Measurements from ENCODE around the gene OBSCN. TPM values are rescaled to one million over a fixed set of nuclear protein-coding genes. Genes with fewer than 3 reads are reported as not detected.

The OBSCN gene
- total and polyA plus RNA-seq, 2 of the 13 experiments (the other 11 are each of a cell fraction or from before 2014, with no cell fraction given): 0.20 TPM

DNA sequence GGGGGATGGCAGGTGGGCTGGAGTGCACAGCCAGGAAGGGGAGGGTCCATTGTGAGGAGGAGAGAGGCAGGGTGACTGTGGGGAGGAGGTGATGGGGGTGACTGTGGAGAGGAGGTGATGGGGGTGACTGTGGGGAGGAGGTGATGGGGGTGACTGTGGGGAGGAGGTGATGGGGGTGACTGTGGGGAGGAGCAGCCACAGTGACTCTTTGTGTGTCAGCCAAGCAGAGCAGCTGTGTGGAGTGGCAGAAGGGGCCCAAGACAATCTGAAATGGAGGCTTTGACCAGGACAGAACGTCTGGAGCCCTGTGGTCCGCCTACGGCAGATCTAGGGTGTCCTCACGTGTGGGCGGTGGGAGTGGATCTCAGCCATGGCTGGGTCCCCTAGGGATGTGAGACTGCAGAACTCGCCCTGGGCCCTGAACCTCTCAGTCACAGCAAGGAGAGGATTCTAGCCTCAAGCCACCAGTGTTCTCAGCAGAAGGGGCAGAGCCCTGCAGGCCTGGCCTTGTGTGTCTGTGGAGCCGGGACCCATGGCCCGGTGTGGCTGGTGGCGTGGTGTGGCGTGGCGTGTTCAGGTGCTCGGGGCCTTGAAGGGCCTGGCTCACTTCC, 81.5 kb downstream of the OBSCN start:
- H3K4me1 ChIP-seq (ENCODE audit: insufficient read depth, low read length): no peaks in the 10 kb centered on the region
- no peak for ATAC-seq
- H3K9me3 ChIP-seq (ENCODE audit: low read length): no peaks in the 10 kb centered on the region
- ChIA-PET CTCF (ENCODE audit: low intra/inter-chr PET ratio, low total read pairs) (no interaction called here), POLR2A (no interaction called here)
- H4K20me1 ChIP-seq (ENCODE audit: insufficient read depth, low read length): no peaks in the 10 kb centered on the region
- no peak for DNase-seq (ENCODE audit: low spot score)
- TF ChIP-seq ZSCAN20 (CRISPR knock-in tag; IDR thresholded peaks at IDR 0.05; ENCODE audit: borderline replicate concordance) (no peak), NKX3-1 (CRISPR knock-in tag; IDR thresholded peaks at IDR 0.05) (no peak), ZNF781 (CRISPR knock-in tag; IDR thresholded peaks at IDR 0.05; ENCODE audit: borderline replicate concordance, not compliant biosample characterization) (no peak), DR1 (CRISPR knock-in tag; IDR thresholded peaks at IDR 0.05) (no peak), ZNF253 (CRISPR knock-in tag; IDR thresholded peaks at IDR 0.05; ENCODE audit: borderline replicate concordance) (no peak), ZNF12 (CRISPR knock-in tag; IDR thresholded peaks at IDR 0.05) (no peak), BORCS8-MEF2B (CRISPR knock-in tag; IDR thresholded peaks at IDR 0.05) (no peak)
- TF ChIP-seq, protein P1, sequence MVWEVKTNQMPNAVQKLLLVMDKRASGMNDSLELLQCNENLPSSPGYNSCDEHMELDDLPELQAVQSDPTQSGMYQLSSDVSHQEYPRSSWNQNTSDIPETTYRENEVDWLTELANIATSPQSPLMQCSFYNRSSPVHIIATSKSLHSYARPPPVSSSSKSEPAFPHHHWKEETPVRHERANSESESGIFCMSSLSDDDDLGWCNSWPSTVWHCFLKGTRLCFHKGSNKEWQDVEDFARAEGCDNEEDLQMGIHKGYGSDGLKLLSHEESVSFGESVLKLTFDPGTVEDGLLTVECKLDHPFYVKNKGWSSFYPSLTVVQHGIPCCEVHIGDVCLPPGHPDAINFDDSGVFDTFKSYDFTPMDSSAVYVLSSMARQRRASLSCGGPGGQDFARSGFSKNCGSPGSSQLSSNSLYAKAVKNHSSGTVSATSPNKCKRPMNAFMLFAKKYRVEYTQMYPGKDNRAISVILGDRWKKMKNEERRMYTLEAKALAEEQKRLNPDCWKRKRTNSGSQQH (CRISPR knock-in tag; IDR thresholded peaks at IDR 0.05; ENCODE audit: low read depth): no peak
- TF ChIP-seq, protein P2, sequence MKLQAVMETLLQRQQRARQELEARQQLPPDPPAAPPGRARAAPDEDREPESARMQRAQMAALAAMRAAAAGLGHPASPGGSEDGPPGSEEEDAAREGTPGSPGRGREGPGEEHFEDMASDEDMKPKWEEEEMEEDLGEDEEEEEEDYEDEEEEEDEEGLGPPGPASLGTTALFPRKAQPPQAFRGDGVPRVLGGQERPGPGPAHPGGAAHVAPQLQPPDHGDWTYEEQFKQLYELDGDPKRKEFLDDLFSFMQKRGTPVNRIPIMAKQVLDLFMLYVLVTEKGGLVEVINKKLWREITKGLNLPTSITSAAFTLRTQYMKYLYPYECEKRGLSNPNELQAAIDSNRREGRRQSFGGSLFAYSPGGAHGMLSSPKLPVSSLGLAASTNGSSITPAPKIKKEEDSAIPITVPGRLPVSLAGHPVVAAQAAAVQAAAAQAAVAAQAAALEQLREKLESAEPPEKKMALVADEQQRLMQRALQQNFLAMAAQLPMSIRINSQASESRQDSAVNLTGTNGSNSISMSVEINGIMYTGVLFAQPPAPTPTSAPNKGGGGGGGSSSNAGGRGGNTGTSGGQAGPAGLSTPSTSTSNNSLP (IDR thresholded peaks at IDR 0.05; ENCODE audit: low read depth, low read length): no peak
- TF ChIP-seq, protein P3, sequence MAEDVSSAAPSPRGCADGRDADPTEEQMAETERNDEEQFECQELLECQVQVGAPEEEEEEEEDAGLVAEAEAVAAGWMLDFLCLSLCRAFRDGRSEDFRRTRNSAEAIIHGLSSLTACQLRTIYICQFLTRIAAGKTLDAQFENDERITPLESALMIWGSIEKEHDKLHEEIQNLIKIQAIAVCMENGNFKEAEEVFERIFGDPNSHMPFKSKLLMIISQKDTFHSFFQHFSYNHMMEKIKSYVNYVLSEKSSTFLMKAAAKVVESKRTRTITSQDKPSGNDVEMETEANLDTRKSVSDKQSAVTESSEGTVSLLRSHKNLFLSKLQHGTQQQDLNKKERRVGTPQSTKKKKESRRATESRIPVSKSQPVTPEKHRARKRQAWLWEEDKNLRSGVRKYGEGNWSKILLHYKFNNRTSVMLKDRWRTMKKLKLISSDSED (CRISPR knock-in tag; IDR thresholded peaks at IDR 0.05): no peak
- TF ChIP-seq, protein P4, sequence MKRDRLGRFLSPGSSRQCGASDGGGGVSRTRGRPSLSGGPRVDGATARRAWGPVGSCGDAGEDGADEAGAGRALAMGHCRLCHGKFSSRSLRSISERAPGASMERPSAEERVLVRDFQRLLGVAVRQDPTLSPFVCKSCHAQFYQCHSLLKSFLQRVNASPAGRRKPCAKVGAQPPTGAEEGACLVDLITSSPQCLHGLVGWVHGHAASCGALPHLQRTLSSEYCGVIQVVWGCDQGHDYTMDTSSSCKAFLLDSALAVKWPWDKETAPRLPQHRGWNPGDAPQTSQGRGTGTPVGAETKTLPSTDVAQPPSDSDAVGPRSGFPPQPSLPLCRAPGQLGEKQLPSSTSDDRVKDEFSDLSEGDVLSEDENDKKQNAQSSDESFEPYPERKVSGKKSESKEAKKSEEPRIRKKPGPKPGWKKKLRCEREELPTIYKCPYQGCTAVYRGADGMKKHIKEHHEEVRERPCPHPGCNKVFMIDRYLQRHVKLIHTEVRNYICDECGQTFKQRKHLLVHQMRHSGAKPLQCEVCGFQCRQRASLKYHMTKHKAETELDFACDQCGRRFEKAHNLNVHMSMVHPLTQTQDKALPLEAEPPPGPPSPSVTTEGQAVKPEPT (CRISPR knock-in tag; IDR thresholded peaks at IDR 0.05; ENCODE audit: low read depth): no peak
- TF ChIP-seq, protein P5, sequence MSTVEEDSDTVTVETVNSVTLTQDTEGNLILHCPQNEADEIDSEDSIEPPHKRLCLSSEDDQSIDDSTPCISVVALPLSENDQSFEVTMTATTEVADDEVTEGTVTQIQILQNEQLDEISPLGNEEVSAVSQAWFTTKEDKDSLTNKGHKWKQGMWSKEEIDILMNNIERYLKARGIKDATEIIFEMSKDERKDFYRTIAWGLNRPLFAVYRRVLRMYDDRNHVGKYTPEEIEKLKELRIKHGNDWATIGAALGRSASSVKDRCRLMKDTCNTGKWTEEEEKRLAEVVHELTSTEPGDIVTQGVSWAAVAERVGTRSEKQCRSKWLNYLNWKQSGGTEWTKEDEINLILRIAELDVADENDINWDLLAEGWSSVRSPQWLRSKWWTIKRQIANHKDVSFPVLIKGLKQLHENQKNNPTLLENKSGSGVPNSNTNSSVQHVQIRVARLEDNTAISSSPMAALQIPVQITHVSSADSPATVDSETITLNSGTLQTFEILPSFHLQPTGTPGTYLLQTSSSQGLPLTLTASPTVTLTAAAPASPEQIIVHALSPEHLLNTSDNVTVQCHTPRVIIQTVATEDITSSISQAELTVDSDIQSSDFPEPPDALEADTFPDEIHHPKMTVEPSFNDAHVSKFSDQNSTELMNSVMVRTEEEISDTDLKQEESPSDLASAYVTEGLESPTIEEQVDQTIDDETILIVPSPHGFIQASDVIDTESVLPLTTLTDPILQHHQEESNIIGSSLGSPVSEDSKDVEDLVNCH (CRISPR knock-in tag; IDR thresholded peaks at IDR 0.05): no peak
- no peak overlapping the region for H3K4me3 ChIP-seq (replicated peaks in 1 of 3; ENCODE audit: insufficient read depth in 1 of 3, low read depth in 2 of 3, low read length in 3 of 3)
- peaks cover 7 to 65% of the 10 kb centered on the region in 2 experiments for H3K27me3 ChIP-seq (ENCODE audit: control insufficient read depth in 1 of 2, insufficient read depth in 2 of 2, low read length in 2 of 2)
- no peak overlapping the region for H3K27ac ChIP-seq (ENCODE audit: extremely low read length, insufficient read depth, low read length)
- no peak overlapping the region for H3K9ac ChIP-seq (ENCODE audit: insufficient read depth, low read depth, low read length)
- intact Hi-C loops (cut with micrococcal nuclease; ENCODE audit: unreplicated experiment): no loop called here
- BruUV-seq (replicated peaks): no TSS peak
- H2AFZ ChIP-seq (ENCODE audit: low read length): no peak overlapping the region
- H3K36me3 ChIP-seq (replicated peaks in 1 of 2; ENCODE audit: control insufficient read depth in 1 of 2, insufficient read depth in 2 of 2, low read length in 2 of 2): no peaks in the 10 kb centered on the region
- in situ Hi-C loops (cut with HindIII; ENCODE audit: extremely low pct_ligation_motif_present, low pct_unique_long_range_greater_than_20kb): no loop called here
- no peak for FAIRE-seq
- no peak overlapping the region for H3K4me2 ChIP-seq (ENCODE audit: low read depth, low read length)
- WGBS (ENCODE audit: low lambda C conversion rate): no CpG with 5 or more reads among the region's 12 CpGs
- H3K79me2 ChIP-seq (ENCODE audit: insufficient read depth, low read length): no peaks in the 10 kb centered on the region
